Ecto neural progenitor cell (in vitro differentiated cells): ENCODE data around the gene PKNOX1.
"Not testable (repeated sequence)": the region's sequence is repeated elsewhere in the genome, so short reads cannot be mapped to it uniquely, and the experiment has no call there.

Experiments
- DNase-seq: peaks from one replicate; pipeline ENCODE4 v3.0.0-alpha.2; 2018; ENCODE audit warnings: low spot score

The PKNOX1 gene

GRCh38 chr21:42986125-42986783, 11.9 kb downstream of the PKNOX1 start:
- DNase-seq, result no peak

GRCh38 chr21:42988236-42988965, 14.0 kb downstream of the PKNOX1 start:
- DNase-seq, result no peak

- not testable (repeated sequence) for DNase-seq
These were observed 15.0 kb downstream of the PKNOX1 start for GRCh38 chr21:42989370-42989769.

- no peak for DNase-seq
These were observed 15.7 kb downstream of the PKNOX1 start for GRCh38 chr21:42989816-42990650.

- no peak for DNase-seq
These were observed 17.8 kb downstream of the PKNOX1 start for GRCh38 chr21:42991992-42992740.

GRCh38 chr21:42993051-42993712, 18.8 kb downstream of the PKNOX1 start:
- no peak for DNase-seq

- DNase-seq, result no peak
These were observed 22.7 kb downstream of the PKNOX1 start for GRCh38 chr21:42997053-42997452.

GRCh38 chr21:42997983-42998382, 23.6 kb downstream of the PKNOX1 start:
- not testable (repeated sequence) for DNase-seq

GRCh38 chr21:42999152-42999551, 24.8 kb downstream of the PKNOX1 start:
- not testable (repeated sequence) for DNase-seq

- not testable (repeated sequence) for DNase-seq
These were observed 25.7 kb downstream of the PKNOX1 start for GRCh38 chr21:43000041-43000440.

GRCh38 chr21:43001316-43001715, 27.0 kb downstream of the PKNOX1 start:
- DNase-seq, result no peak

GRCh38 chr21:43004926-43005325, 30.6 kb downstream of the PKNOX1 start:
- DNase-seq, result no peak

GRCh38 chr21:43005635-43006034, 31.3 kb downstream of the PKNOX1 start:
- DNase-seq, result no peak

GRCh38 chr21:43006051-43006873, 31.9 kb downstream of the PKNOX1 start:
- DNase-seq, result not testable (repeated sequence)

GRCh38 chr21:43006874-43007208, 32.5 kb downstream of the PKNOX1 start:
- no peak for DNase-seq

GRCh38 chr21:43012596-43012995, 38.2 kb downstream of the PKNOX1 start:
- no peak for DNase-seq

- no peak for DNase-seq
These were observed 41.7 kb downstream of the PKNOX1 start for GRCh38 chr21:43015906-43016540.

- DNase-seq, result no peak
These were observed 42.4 kb downstream of the PKNOX1 start for GRCh38 chr21:43016728-43017127.

- DNase-seq, result no peak
These were observed 44.2 kb downstream of the PKNOX1 start for GRCh38 chr21:43018519-43018918.

- no peak for DNase-seq
These were observed 45.8 kb downstream of the PKNOX1 start for GRCh38 chr21:43020177-43020576.
